GM21423 (cell line): ENCODE measurements around the gene SLC4A1.

Source experiments
- ATAC-seq: cut with Tn5 transposase; IDR thresholded peaks from one replicate; pipeline ENCODE4 v1.9.1; 2021; ENCODE audit warnings: mild to moderate bottlenecking, moderate library complexity; ENCODE audit not compliant: unreplicated experiment

The SLC4A1 gene

GRCh38 chr17:44267818-44268490, at the start of gene SLC4A1:
TSS of gene SLC4A1 (minus strand) at chr17:44268135. CDS start at chr17:44262866, 5,269 bp downstream.
- ATAC-seq = no peak

- ATAC-seq = no peak
Measured at GRCh38 chr17:44317545-44317944, 49.6 kb upstream of the SLC4A1 start.

- ATAC-seq = no peak
Measured at GRCh38 chr17:44315760-44316731, 48.1 kb upstream of the SLC4A1 start.

- ATAC-seq = no peak
Measured at GRCh38 chr17:44314869-44315661, 47.1 kb upstream of the SLC4A1 start.

GRCh38 chr17:44314524-44314868, 46.6 kb upstream of the SLC4A1 start:
- no peak for ATAC-seq

GRCh38 chr17:44314031-44314430, 46.1 kb upstream of the SLC4A1 start:
- ATAC-seq = no peak

- ATAC-seq = no peak
Measured at GRCh38 chr17:44312396-44313104, 44.6 kb upstream of the SLC4A1 start.

GRCh38 chr17:44311562-44312181, 43.7 kb upstream of the SLC4A1 start:
- ATAC-seq = no peak

GRCh38 chr17:44310609-44311376, 42.9 kb upstream of the SLC4A1 start:
- no peak for ATAC-seq

- no peak for ATAC-seq
Measured at GRCh38 chr17:44310188-44310587, 42.3 kb upstream of the SLC4A1 start.

GRCh38 chr17:44309472-44309871, 41.5 kb upstream of the SLC4A1 start:
- ATAC-seq = no peak

- ATAC-seq = no peak
Measured at GRCh38 chr17:44308865-44309264, 40.9 kb upstream of the SLC4A1 start.

GRCh38 chr17:44308320-44308818, 40.4 kb upstream of the SLC4A1 start, which contains the start of gene RUNDC3A:
TSS of gene RUNDC3A (plus strand) at chr17:44308601. CDS start at chr17:44308833, 232 bp downstream.
- no peak for ATAC-seq

GRCh38 chr17:44307387-44308186, 39.7 kb upstream of the SLC4A1 start:
- ATAC-seq = no peak

- no peak for ATAC-seq
Measured at GRCh38 chr17:44304651-44305050, 36.7 kb upstream of the SLC4A1 start.

GRCh38 chr17:44297975-44298374, 30.0 kb upstream of the SLC4A1 start:
- ATAC-seq = no peak

- no peak for ATAC-seq
Measured at GRCh38 chr17:44293509-44294226, 25.7 kb upstream of the SLC4A1 start.

GRCh38 chr17:44287651-44288050, 19.7 kb upstream of the SLC4A1 start:
- ATAC-seq = no peak
